ENCODE results near the gene CFAP73. TPM values are rescaled to one million over a fixed set of nuclear protein-coding genes. Genes with fewer than 3 reads are reported as not detected.
"Not testable (repeated sequence)": the region's sequence is repeated elsewhere in the genome, so short reads cannot be mapped to it uniquely, and the experiment has no call there.

Gene CFAP73
- total RNA-seq, 3 donors from 2014 or later: 0.29 to 0.46 (median 0.38) TPM

- ATAC-seq: no peak
Observed at GRCh38 chr12:113113397-113113796, 36.1 kb upstream of the CFAP73 start.

GRCh38 chr12:113114447-113115178 is 34.9 kb upstream of the CFAP73 start:
- ATAC-seq (no peak), DNase-seq (no peak)
- H3K4me1 Mint-ChIP-seq (ENCODE audit: low read depth): peaks cover 8% of the 10 kb centered on the region

More at GRCh38 chr12:113113397-113113796, 36.1 kb upstream of the CFAP73 start:
- H3K4me1 Mint-ChIP-seq (ENCODE audit: low read depth): peaks cover 11% of the 10 kb centered on the region
- H3K9me3 Mint-ChIP-seq: no peaks in the 10 kb centered on the region
- H3K4me3 Mint-ChIP-seq: no peak overlapping the region
- DNase-seq: no peak
- H3K27me3 Mint-ChIP-seq (ENCODE audit: low read depth): no peaks in the 10 kb centered on the region
- no peaks in the 10 kb centered on the region for H3K36me3 Mint-ChIP-seq (ENCODE audit: insufficient read depth)

GRCh38 chr12:113115455-113116126 is 33.9 kb upstream of the CFAP73 start:
- Mint-ChIP-seq H3K4me1 (ENCODE audit: low read depth) (no peaks in the 10 kb centered on the region), H3K4me3 (no peak overlapping the region), H3K9me3 (no peaks in the 10 kb centered on the region), H3K27me3 (ENCODE audit: low read depth) (no peaks in the 10 kb centered on the region), H3K36me3 (ENCODE audit: insufficient read depth) (no peaks in the 10 kb centered on the region)
- DNase-seq (no peak), ATAC-seq (no peak)

More at GRCh38 chr12:113114447-113115178, 34.9 kb upstream of the CFAP73 start:
- no peaks in the 10 kb centered on the region for H3K9me3 Mint-ChIP-seq
- H3K36me3 Mint-ChIP-seq (ENCODE audit: insufficient read depth): no peaks in the 10 kb centered on the region
- no peak overlapping the region for H3K4me3 Mint-ChIP-seq
- no peaks in the 10 kb centered on the region for H3K27me3 Mint-ChIP-seq (ENCODE audit: low read depth)

- Mint-ChIP-seq H3K27me3 (ENCODE audit: low read depth) (no peaks in the 10 kb centered on the region), H3K4me3 (no peak overlapping the region), H3K9me3 (no peaks in the 10 kb centered on the region), H3K36me3 (ENCODE audit: insufficient read depth) (no peaks in the 10 kb centered on the region), H3K4me1 (ENCODE audit: low read depth) (no peaks in the 10 kb centered on the region)
- no peak for ATAC-seq
- no peak for DNase-seq
Observed at GRCh38 chr12:113116875-113117274, 32.6 kb upstream of the CFAP73 start.

- not testable (repeated sequence) for DNase-seq; ATAC-seq; H3K9me3 Mint-ChIP-seq; H3K4me1 Mint-ChIP-seq (ENCODE audit: low read depth); H3K36me3 Mint-ChIP-seq (ENCODE audit: insufficient read depth); H3K27me3 Mint-ChIP-seq (ENCODE audit: low read depth); H3K4me3 Mint-ChIP-seq
Observed at GRCh38 chr12:113117684-113118083, 31.8 kb upstream of the CFAP73 start.

- no peaks in the 10 kb centered on the region for H3K4me1 Mint-ChIP-seq (ENCODE audit: low read depth)
- H3K27me3 Mint-ChIP-seq (ENCODE audit: low read depth): peaks cover 3% of the 10 kb centered on the region
- no peak for ATAC-seq
- peaks cover 3% of the 10 kb centered on the region for H3K36me3 Mint-ChIP-seq (ENCODE audit: insufficient read depth)
- DNase-seq: no peak
- H3K4me3 Mint-ChIP-seq: no peak overlapping the region
- peaks cover 5% of the 10 kb centered on the region for H3K9me3 Mint-ChIP-seq
Observed at GRCh38 chr12:113118142-113118541, 31.4 kb upstream of the CFAP73 start.

- DNase-seq (no peak), ATAC-seq (no peak)
- Mint-ChIP-seq H3K36me3 (ENCODE audit: insufficient read depth) (peaks cover 3% of the 10 kb centered on the region), H3K4me1 (ENCODE audit: low read depth) (no peaks in the 10 kb centered on the region), H3K9me3 (peaks cover 6% of the 10 kb centered on the region), H3K4me3 (no peak overlapping the region), H3K27me3 (ENCODE audit: low read depth) (peaks cover 3% of the 10 kb centered on the region)
Observed at GRCh38 chr12:113119980-113120669, 29.4 kb upstream of the CFAP73 start.

GRCh38 chr12:113120670-113121370 is 28.7 kb upstream of the CFAP73 start:
- no peak for ATAC-seq
- DNase-seq: no peak
- no peak overlapping the region for H3K4me3 Mint-ChIP-seq
- H3K36me3 Mint-ChIP-seq (ENCODE audit: insufficient read depth): peaks cover 3% of the 10 kb centered on the region
- peaks cover 6% of the 10 kb centered on the region for H3K9me3 Mint-ChIP-seq
- peaks cover 3% of the 10 kb centered on the region for H3K27me3 Mint-ChIP-seq (ENCODE audit: low read depth)
- no peaks in the 10 kb centered on the region for H3K4me1 Mint-ChIP-seq (ENCODE audit: low read depth)

- peaks cover 4% of the 10 kb centered on the region for H3K9me3 Mint-ChIP-seq
- H3K4me3 Mint-ChIP-seq: no peak overlapping the region
- no peak for ATAC-seq
Observed at GRCh38 chr12:113127791-113128199, 21.7 kb upstream of the CFAP73 start.

GRCh38 chr12:113128802-113129663 is 20.5 kb upstream of the CFAP73 start:
- Mint-ChIP-seq H3K36me3 (ENCODE audit: insufficient read depth) (no peaks in the 10 kb centered on the region), H3K4me1 (ENCODE audit: low read depth) (peaks cover 7% of the 10 kb centered on the region), H3K4me3 (no peak overlapping the region), H3K9me3 (no peaks in the 10 kb centered on the region), H3K27me3 (ENCODE audit: low read depth) (no peaks in the 10 kb centered on the region)
- DNase-seq: no peak
- no peak for ATAC-seq

More at GRCh38 chr12:113127791-113128199, 21.7 kb upstream of the CFAP73 start:
- Mint-ChIP-seq H3K36me3 (ENCODE audit: insufficient read depth) (peaks cover 1% of the 10 kb centered on the region), H3K27me3 (ENCODE audit: low read depth) (no peaks in the 10 kb centered on the region), H3K4me1 (ENCODE audit: low read depth) (peaks cover 7% of the 10 kb centered on the region)
- DNase-seq: no peak

- ATAC-seq (no peak), DNase-seq (no peak)
- H3K4me3 Mint-ChIP-seq: no peak overlapping the region
- H3K27me3 Mint-ChIP-seq (ENCODE audit: low read depth): no peaks in the 10 kb centered on the region
- H3K4me1 Mint-ChIP-seq (ENCODE audit: low read depth): peaks cover 10% of the 10 kb centered on the region
- H3K36me3 Mint-ChIP-seq (ENCODE audit: insufficient read depth): no peaks in the 10 kb centered on the region
- H3K9me3 Mint-ChIP-seq: no peaks in the 10 kb centered on the region
Observed at GRCh38 chr12:113129664-113130456, 19.7 kb upstream of the CFAP73 start.

- H3K9me3 Mint-ChIP-seq: no peaks in the 10 kb centered on the region
- H3K27me3 Mint-ChIP-seq (ENCODE audit: low read depth): peaks cover 2% of the 10 kb centered on the region
- ATAC-seq: no peak
- DNase-seq: no peak
- peaks cover 10% of the 10 kb centered on the region for H3K4me1 Mint-ChIP-seq (ENCODE audit: low read depth)
- H3K4me3 Mint-ChIP-seq: no peak overlapping the region
- no peaks in the 10 kb centered on the region for H3K36me3 Mint-ChIP-seq (ENCODE audit: insufficient read depth)
Observed at GRCh38 chr12:113130457-113131135, 18.9 kb upstream of the CFAP73 start.

Measured in activated T-cell treated with anti-CD3 and anti-CD28 coated beads, Interleukin-2, amount 50 U/mL, for 4 hours (primary cell).